CD14-positive monocyte (primary cell): ENCODE results near the gene GAS7. TPM values are rescaled to one million over a fixed set of nuclear protein-coding genes. Genes with fewer than 3 reads are reported as not detected.

ENCODE experiments used
- DNase-seq, 3 donors: peaks; one replicate each; pipeline ENCODE4 v3.0.0-alpha.2; 2011 to 2022
- H2AFZ ChIP-seq: 2 replicates; pipeline ENCODE4 v1.6.0; 2012; ENCODE audit warnings: mild to moderate bottlenecking, low read depth, low read length, inconsistent platforms; ENCODE audit not compliant: insufficient read depth, poor library complexity, severe bottlenecking
- H3K27ac ChIP-seq, 2 donors: 1 replicate in 1 of 2; 2 replicates in 1 of 2; pipeline ENCODE4 v1.5.1; 2012 to 2013; ENCODE audit warnings: low read length in 2 of 2, control low read depth in 1 of 2, inconsistent platforms in 1 of 2, low read depth in 1 of 2, mild to moderate bottlenecking in 1 of 2
- H3K27me3 ChIP-seq, 2 donors: one replicate each; pipeline versions ENCODE4 v1.6.0 to v1.6.1; 2011 to 2013; ENCODE audit warnings: low read length in 2 of 2; ENCODE audit not compliant: control insufficient read depth in 2 of 2, insufficient read depth in 2 of 2
- H3K36me3 ChIP-seq, 2 donors: replicated peaks in 1 of 2; 1 replicate in 1 of 2; 2 replicates in 1 of 2; pipeline versions ENCODE4 v1.5.1 to v1.6.1; 2012 to 2013; ENCODE audit warnings: low read length in 2 of 2, control low read depth in 1 of 2, inconsistent platforms in 1 of 2, mild to moderate bottlenecking in 1 of 2; ENCODE audit not compliant: insufficient read depth in 2 of 2, control insufficient read depth in 1 of 2
- H3K4me1 ChIP-seq, 2 donors: 1 replicate in 1 of 2; 2 replicates in 1 of 2; pipeline versions ENCODE4 v1.5.1 to v1.6.1; 2012 to 2013; ENCODE audit warnings: low read length in 2 of 2, control low read depth in 1 of 2, inconsistent platforms in 1 of 2, mild to moderate bottlenecking in 1 of 2, moderate library complexity in 1 of 2; ENCODE audit not compliant: insufficient read depth in 2 of 2, control insufficient read depth in 1 of 2
- H3K4me2 ChIP-seq: replicated peaks from 2 replicates; pipeline ENCODE3; 2012; ENCODE audit warnings: low read length, moderate library complexity, mild to moderate bottlenecking; ENCODE audit not compliant: poor library complexity, severe bottlenecking; ENCODE audit errors: extremely low read depth
- H3K4me3 ChIP-seq, 3 experiments: fragments of 200-600 bp in 1 of 3; sonication (generic) in 1 of 3; replicated peaks in 1 of 3; 1 replicate in 2 of 3; 2 replicates in 1 of 3; pipeline ENCODE4 v1.5.1; 2011 to 2013; ENCODE audit warnings: low read length in 3 of 3, mild to moderate bottlenecking in 3 of 3, control low read depth in 2 of 3, low read depth in 2 of 3, inconsistent platforms in 1 of 3, moderate library complexity in 1 of 3
- H3K79me2 ChIP-seq: 2 replicates; pipeline ENCODE4 v1.6.0; 2012; ENCODE audit warnings: mild to moderate bottlenecking, control low read depth, inconsistent platforms, low read length, moderate library complexity; ENCODE audit not compliant: insufficient read depth
- H3K9ac ChIP-seq: 2 replicates; pipeline ENCODE4 v1.6.0; 2017; ENCODE audit warnings: low read length, mild to moderate bottlenecking; ENCODE audit not compliant: insufficient read depth, poor library complexity, severe bottlenecking
- H3K9me3 ChIP-seq, 2 donors: replicated peaks in 1 of 2; 1 replicate in 1 of 2; 2 replicates in 1 of 2; pipeline versions ENCODE4 v1.5.1 to v1.6.1; 2012 to 2013; ENCODE audit warnings: low read length in 2 of 2, control low read depth in 1 of 2; ENCODE audit not compliant: control insufficient read depth in 1 of 2, insufficient read depth in 1 of 2
- H4K20me1 ChIP-seq: 2 replicates; pipeline ENCODE4 v1.6.0; 2012; ENCODE audit warnings: mild to moderate bottlenecking, low read length, control low read depth, moderate library complexity; ENCODE audit not compliant: insufficient read depth
- H3K27ac Mint-ChIP-seq, 7 donors: one replicate each; pipeline ENCODE4 v1.8.0; 2020; ENCODE audit warnings: mild to moderate bottlenecking in 7 of 7, mixed read lengths in 7 of 7, moderate library complexity in 6 of 7, inconsistent platforms in 2 of 7
- H3K27me3 Mint-ChIP-seq, 3 donors: one replicate each; pipeline ENCODE4 v1.8.0; 2021 to 2022; ENCODE audit warnings: low read depth in 3 of 3, mild to moderate bottlenecking in 3 of 3, mixed read lengths in 3 of 3, moderate library complexity in 3 of 3, inconsistent platforms in 1 of 3
- H3K36me3 Mint-ChIP-seq, 2 donors: one replicate each; pipeline ENCODE4 v1.8.0; 2020; ENCODE audit warnings: mixed read lengths in 2 of 2, inconsistent platforms in 1 of 2, mild to moderate bottlenecking in 1 of 2
- H3K4me1 Mint-ChIP-seq: one replicate; pipeline ENCODE4 v1.8.0; 2020; ENCODE audit warnings: mild to moderate bottlenecking, mixed read lengths
- H3K4me3 Mint-ChIP-seq, 2 donors: one replicate each; pipeline ENCODE4 v1.8.0; 2020; ENCODE audit warnings: mild to moderate bottlenecking in 2 of 2, mixed read lengths in 2 of 2, moderate library complexity in 1 of 2
- H3K9me3 Mint-ChIP-seq, 7 donors: one replicate each; pipeline ENCODE4 v1.8.0; 2020 to 2022; ENCODE audit warnings: mixed read lengths in 7 of 7, mild to moderate bottlenecking in 6 of 7, moderate library complexity in 6 of 7, inconsistent platforms in 2 of 7
- CTCF ChIP-seq: fragments of 200-600 bp; IDR thresholded peaks from one replicate; pipeline ENCODE4 v1.8.0; 2022; ENCODE audit warnings: antibody characterized with exemption, mild to moderate bottlenecking
- WGBS: methylation state at CpG from one replicate; pipeline ENCODE4 v1.1.5; 2013; ENCODE audit warnings: missing lambda C conversion rate; ENCODE audit not compliant: insufficient coverage; 5-methylcytosine and 5-hydroxymethylcytosine counted together
- intact Hi-C, 2 donors: fragments of 100-400 bp; cut with micrococcal nuclease; formaldehyde crosslinking; loops; one replicate each; pipeline versions ENCODE4 v1.15.0 to v1.15.1; 2023
- polyA plus RNA-seq, 3 donors: library from polyadenylated mRNA; depleted of rRNA in 1 of 3; unstranded in 2 of 3; stranded (reverse) in 1 of 3; fragments of 300-500 nt in 2 of 3; fragments of >200 nt in 1 of 3; fragmentation: Illumina TruSeq in 2 of 3; gene quantifications; 1 replicate in 2 of 3; 2 replicates in 1 of 3; pipeline ENCODE4 v1.2.3, GENCODE V29; 2012 to 2021

The GAS7 gene
- polyA plus RNA-seq, 3 donors = 53.1 to 91.9 (median 66.6) TPM

- peak overlapping the region; percentile 47 for H3K9ac ChIP-seq
- intact Hi-C loops = loop anchor here (5.0 to 10.0 kb wide), 4 partner anchors 54 to 109 kb away; no protein-coding TSS in a partner anchor
- no peak overlapping the region for H2AFZ ChIP-seq
- H3K27me3 ChIP-seq = no peaks in the 10 kb centered on the region
- no peaks in the 10 kb centered on the region for H3K9me3 Mint-ChIP-seq
- no peaks in the 10 kb centered on the region for H3K9me3 ChIP-seq
- peak overlapping the region; percentile 58 for H3K4me2 ChIP-seq
- H3K4me3 ChIP-seq = peak overlapping the region in 1 of 3 experiments; percentile 47
- TF ChIP-seq CTCF = no peak
- H3K27ac Mint-ChIP-seq = peak overlapping the region; percentile 95 to 100 (median 99)
- H4K20me1 ChIP-seq = no peaks in the 10 kb centered on the region
- no peaks in the 10 kb centered on the region for H3K36me3 ChIP-seq
- peak overlapping the region; percentile 82 to 99 for H3K27ac ChIP-seq
- H3K36me3 Mint-ChIP-seq = peaks cover 0 to 5% of the 10 kb centered on the region in 2 donors
- peaks cover 0 to 2% (median 0%) of the 10 kb centered on the region in 3 donors for H3K27me3 Mint-ChIP-seq
- peaks cover 85 to 87% of the 10 kb centered on the region in 2 donors for H3K4me1 ChIP-seq
- no peak for DNase-seq
- peaks cover 38% of the 10 kb centered on the region for H3K79me2 ChIP-seq
- H3K4me1 Mint-ChIP-seq = peaks cover 95% of the 10 kb centered on the region
- H3K4me3 Mint-ChIP-seq = peak overlapping the region in 1 of 2 donors; percentile 83
- 27% methylated on average over 2 of the region's 5 CpGs for WGBS
Measured at GRCh38 chr17:10118788-10119130, 79.6 kb downstream of the GAS7 start.

- Mint-ChIP-seq H3K36me3 (peaks cover 0 to 6% of the 10 kb centered on the region in 2 donors), H3K27ac (peak overlapping the region; percentile 99 to 100 (median 100)), H3K4me3 (peak overlapping the region in 1 of 2 donors; percentile 75), H3K9me3 (no peaks in the 10 kb centered on the region), H3K4me1 (peaks cover 98% of the 10 kb centered on the region), H3K27me3 (peaks cover 0 to 2% (median 0%) of the 10 kb centered on the region in 3 donors)
- H3K9me3 ChIP-seq = no peaks in the 10 kb centered on the region
- H2AFZ ChIP-seq = no peak overlapping the region
- WGBS = 13% methylated on average over 7 of the region's 7 CpGs
- H3K9ac ChIP-seq = no peak overlapping the region
- peak overlapping the region; percentile 39 for H3K4me2 ChIP-seq
- H3K79me2 ChIP-seq = peaks cover 45% of the 10 kb centered on the region
- peak overlapping the region in 1 of 3 experiments; percentile 35 for H3K4me3 ChIP-seq
- no peaks in the 10 kb centered on the region for H4K20me1 ChIP-seq
- peaks cover 96 to 99% of the 10 kb centered on the region in 2 donors for H3K4me1 ChIP-seq
- intact Hi-C loops = loop anchor here (5.0 to 10.0 kb wide), 4 partner anchors 53 to 110 kb away; no protein-coding TSS in a partner anchor
- H3K36me3 ChIP-seq = no peaks in the 10 kb centered on the region
- peak overlapping the region; percentile 45 to 99 for H3K27ac ChIP-seq
- no peaks in the 10 kb centered on the region for H3K27me3 ChIP-seq
- peak; percentile 63 for TF ChIP-seq CTCF
- peak; percentile 68 to 78 (median 69) for DNase-seq
Measured at GRCh38 chr17:10117581-10118001, 80.8 kb downstream of the GAS7 start.
